ENCODE measurements around the gene RIPK1.
A peak's percentile ranks its signal among the peaks of the same experiment; 100 is the strongest.
"Not testable (repeated sequence)": the region's sequence is repeated elsewhere in the genome, so short reads cannot be mapped to it uniquely, and the experiment has no call there.

The RIPK1 gene

GRCh38 chr6:3068329-3069214 lies at the start of gene RIPK1:
Gene RIPK1, plus strand, starts transcription at chr6:3068494. Its CDS starts 8,330 bp downstream, at chr6:3076824.
- DNase-seq: peak; percentile 51

- no peak for DNase-seq
Measured at GRCh38 chr6:3019065-3019464, 49.2 kb upstream of the RIPK1 start.

- no peak for DNase-seq
Measured at GRCh38 chr6:3019749-3020320, 48.5 kb upstream of the RIPK1 start.

GRCh38 chr6:3020976-3021598 lies 47.2 kb upstream of the RIPK1 start:
- not testable (repeated sequence) for DNase-seq

- no peak for DNase-seq
Measured at GRCh38 chr6:3022765-3023662, 45.3 kb upstream of the RIPK1 start.

- DNase-seq: no peak
Measured at GRCh38 chr6:3023663-3024483, 44.4 kb upstream of the RIPK1 start.

GRCh38 chr6:3026791-3027626 lies 41.3 kb upstream of the RIPK1 start:
- DNase-seq: no peak

GRCh38 chr6:3028156-3028555 lies 40.1 kb upstream of the RIPK1 start:
- DNase-seq: not testable (repeated sequence)

- no peak for DNase-seq
Measured at GRCh38 chr6:3031857-3032640, 36.2 kb upstream of the RIPK1 start.

- no peak for DNase-seq
Measured at GRCh38 chr6:3032986-3033385, 35.3 kb upstream of the RIPK1 start.

- DNase-seq: no peak
Measured at GRCh38 chr6:3033652-3034051, 34.6 kb upstream of the RIPK1 start.

GRCh38 chr6:3035397-3035796 lies 32.9 kb upstream of the RIPK1 start:
- no peak for DNase-seq

GRCh38 chr6:3036861-3037637 lies 31.2 kb upstream of the RIPK1 start:
- no peak for DNase-seq

- no peak for DNase-seq
Measured at GRCh38 chr6:3037638-3038365, 30.5 kb upstream of the RIPK1 start.

- peak; percentile 35 for DNase-seq
Measured at GRCh38 chr6:3039384-3039783, 28.9 kb upstream of the RIPK1 start.

GRCh38 chr6:3041147-3041546 lies 27.1 kb upstream of the RIPK1 start:
- DNase-seq: no peak

- no peak for DNase-seq
Measured at GRCh38 chr6:3041606-3042005, 26.7 kb upstream of the RIPK1 start.

GRCh38 chr6:3045369-3045768 lies 22.9 kb upstream of the RIPK1 start:
- DNase-seq: no peak

- DNase-seq: no peak
Measured at GRCh38 chr6:3045777-3046176, 22.5 kb upstream of the RIPK1 start.

Data from NCI-H1417 treated with DMSO at 0.1 percent for 48 hours (cell line).